OCI-LY3 (cell line): Measurements from ENCODE around the gene MLC1.

Source experiments
- EZH2phosphoT487 ChIP-seq: fragments of 200-600 bp; shearing (Covaris generic); IDR thresholded peaks from 2 replicates; pipeline ENCODE4 v1.6.1; 2018; ENCODE audit warnings: antibody characterized with exemption, mixed run types, low read depth
- TF ChIP-seq, protein P1 (sequence below): fragments of 200-600, 300-600 bp; sonication (generic); IDR thresholded peaks from 2 replicates; pipeline ENCODE4 v1.5.1; 2014; ENCODE audit warnings: antibody characterized with exemption, low read length, low read depth

GRCh38 chr22:50031189-50032091 is 53.8 kb downstream of the MLC1 start:
- TF ChIP-seq, protein P1, sequence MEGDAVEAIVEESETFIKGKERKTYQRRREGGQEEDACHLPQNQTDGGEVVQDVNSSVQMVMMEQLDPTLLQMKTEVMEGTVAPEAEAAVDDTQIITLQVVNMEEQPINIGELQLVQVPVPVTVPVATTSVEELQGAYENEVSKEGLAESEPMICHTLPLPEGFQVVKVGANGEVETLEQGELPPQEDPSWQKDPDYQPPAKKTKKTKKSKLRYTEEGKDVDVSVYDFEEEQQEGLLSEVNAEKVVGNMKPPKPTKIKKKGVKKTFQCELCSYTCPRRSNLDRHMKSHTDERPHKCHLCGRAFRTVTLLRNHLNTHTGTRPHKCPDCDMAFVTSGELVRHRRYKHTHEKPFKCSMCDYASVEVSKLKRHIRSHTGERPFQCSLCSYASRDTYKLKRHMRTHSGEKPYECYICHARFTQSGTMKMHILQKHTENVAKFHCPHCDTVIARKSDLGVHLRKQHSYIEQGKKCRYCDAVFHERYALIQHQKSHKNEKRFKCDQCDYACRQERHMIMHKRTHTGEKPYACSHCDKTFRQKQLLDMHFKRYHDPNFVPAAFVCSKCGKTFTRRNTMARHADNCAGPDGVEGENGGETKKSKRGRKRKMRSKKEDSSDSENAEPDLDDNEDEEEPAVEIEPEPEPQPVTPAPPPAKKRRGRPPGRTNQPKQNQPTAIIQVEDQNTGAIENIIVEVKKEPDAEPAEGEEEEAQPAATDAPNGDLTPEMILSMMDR, result no peak
- no peak for TF ChIP-seq EZH2phosphoT487
